HG03108 (cell line): Measurements from ENCODE around the gene MAP2.
"Not testable (repeated sequence)": the region's sequence is repeated elsewhere in the genome, so short reads cannot be mapped to it uniquely, and the experiment has no call there.

Experiments
- ATAC-seq: cut with Tn5 transposase; IDR thresholded peaks from one replicate; pipeline ENCODE4 v1.9.1; 2021; ENCODE audit warnings: moderate library complexity; ENCODE audit not compliant: unreplicated experiment

Gene MAP2

DNA sequence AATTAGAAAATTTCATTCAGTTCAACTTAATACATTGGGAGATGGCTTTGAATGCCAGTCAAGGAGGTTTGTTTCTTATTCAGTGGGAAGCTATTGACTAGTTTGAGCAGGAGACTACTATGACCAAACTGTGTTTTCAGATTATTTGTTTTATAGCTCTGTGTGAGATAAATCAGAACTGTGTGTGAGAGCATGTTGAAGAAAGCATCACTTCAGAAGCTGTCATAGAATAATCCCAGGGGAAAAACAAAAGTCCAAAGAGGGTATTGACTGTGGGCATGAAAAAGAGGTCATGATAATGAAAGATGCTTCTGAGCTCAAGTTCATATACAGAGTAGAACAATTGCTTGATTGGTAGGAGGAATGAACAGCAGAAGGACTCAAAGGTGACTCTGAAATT, 160.6 kb downstream of the MAP2 start:
- no peak for ATAC-seq

DNA sequence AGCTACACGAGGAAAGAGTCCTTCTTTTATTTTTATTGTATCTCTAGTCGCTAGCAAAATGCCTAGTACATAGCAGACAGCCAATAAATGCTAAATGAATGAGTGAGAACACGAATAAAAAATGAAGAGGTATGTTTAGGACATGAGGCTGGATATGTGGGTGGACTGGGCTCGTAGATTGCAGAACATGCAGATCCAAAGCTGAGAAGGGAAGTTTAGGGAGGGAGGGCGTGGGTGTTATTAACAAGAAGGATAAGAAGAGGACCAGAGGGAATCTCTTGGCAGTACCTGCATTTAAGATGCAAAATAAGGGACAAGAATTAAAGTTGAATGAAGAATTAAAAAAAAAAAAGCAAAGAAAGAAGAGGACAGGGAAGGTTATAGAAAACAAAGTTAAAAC, 161.1 kb downstream of the MAP2 start:
- no peak for ATAC-seq

DNA sequence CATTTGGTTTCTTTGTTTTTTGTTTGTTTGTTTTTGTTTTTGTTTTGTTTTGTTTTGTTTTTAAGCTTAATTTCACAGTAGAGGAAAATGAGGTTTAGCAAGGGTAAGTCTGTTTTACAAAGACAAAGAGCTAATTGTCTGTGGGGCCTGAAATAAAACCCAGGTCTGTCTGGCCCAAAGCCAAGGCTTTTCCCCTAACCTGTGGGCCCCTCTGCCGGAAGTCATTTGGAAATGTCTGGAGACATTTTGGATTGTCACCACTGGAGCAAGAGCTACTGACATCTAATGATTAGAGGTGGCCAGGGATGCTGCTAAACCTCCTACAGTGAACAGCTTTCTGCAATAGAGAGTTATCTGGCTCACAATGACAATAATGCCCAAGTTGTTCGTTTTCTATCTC, 167.2 kb downstream of the MAP2 start:
- ATAC-seq = no peak

DNA sequence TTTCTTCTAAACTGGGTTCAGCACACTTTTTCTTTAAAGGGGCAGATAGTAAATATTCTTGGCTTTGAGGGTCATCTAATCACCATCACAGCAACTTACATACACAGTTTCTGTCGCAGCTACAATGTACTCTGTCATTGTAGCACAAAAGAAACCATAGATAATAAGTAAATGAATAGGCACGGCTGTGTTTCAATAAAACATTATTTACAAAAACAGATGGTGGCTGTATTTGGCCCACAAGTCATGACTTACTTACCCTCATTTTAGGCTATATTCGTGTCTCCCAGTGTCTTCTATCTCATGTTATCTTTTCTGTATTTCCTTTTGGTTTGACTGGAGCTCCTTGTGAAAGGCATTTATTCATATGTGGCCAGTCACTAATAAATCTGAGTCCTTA, 168.3 kb downstream of the MAP2 start:
- ATAC-seq = no peak

DNA sequence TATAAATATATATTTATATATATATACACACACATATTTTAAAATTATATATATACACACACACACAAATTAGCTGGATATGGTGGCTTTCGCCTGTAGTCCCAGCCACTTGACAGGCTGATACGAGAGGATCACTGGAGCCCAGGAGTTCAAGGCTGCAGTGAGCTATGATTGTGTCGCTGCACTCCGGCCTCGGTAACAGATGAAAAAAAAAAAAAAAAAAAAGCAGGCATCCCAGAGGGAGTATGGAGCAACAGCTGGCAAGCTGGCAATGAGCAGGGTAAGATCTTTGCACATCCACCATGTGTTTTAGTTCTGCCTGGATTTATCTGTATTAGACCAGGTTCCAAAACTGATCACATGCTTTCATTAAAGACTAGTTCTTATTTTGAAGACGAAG, 170.1 kb downstream of the MAP2 start:
- ATAC-seq = no peak

DNA sequence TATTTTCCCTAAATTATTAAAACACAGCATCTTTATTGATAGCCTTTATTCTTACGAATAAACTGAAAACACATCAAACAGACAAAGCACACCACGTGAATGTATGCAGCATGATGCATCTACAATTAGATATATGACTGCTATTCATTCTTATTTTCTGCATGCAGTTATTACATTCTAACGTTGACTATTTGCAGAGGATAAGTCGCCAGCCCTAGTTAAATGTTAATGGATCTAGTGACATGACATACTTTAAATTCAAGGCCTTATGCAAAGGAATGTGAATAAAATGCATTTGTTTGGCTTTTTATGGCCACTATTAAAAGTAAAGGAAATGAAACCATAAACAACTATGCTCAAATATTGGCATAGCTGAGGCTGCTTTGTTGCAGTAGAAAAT, 172.4 kb downstream of the MAP2 start:
- no peak for ATAC-seq

DNA sequence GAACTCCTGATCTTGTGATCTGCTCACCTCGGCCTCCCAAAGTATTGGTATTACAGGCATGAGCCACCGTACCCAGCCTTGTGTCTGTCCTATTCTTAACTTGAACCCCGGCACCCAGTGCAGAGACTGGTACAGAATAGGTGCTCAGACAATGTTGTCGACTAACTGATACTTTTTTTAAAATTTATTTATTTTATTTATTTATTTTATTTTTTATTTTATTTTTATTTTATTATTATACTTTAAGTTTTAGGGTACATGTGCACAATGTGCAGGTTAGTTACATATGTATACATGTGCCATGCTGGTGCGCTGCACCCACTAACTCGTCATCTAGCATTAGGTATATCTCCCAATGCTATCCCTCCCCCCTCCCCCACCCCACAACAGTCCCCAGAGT, 174.4 kb downstream of the MAP2 start:
- not testable (repeated sequence) for ATAC-seq

DNA sequence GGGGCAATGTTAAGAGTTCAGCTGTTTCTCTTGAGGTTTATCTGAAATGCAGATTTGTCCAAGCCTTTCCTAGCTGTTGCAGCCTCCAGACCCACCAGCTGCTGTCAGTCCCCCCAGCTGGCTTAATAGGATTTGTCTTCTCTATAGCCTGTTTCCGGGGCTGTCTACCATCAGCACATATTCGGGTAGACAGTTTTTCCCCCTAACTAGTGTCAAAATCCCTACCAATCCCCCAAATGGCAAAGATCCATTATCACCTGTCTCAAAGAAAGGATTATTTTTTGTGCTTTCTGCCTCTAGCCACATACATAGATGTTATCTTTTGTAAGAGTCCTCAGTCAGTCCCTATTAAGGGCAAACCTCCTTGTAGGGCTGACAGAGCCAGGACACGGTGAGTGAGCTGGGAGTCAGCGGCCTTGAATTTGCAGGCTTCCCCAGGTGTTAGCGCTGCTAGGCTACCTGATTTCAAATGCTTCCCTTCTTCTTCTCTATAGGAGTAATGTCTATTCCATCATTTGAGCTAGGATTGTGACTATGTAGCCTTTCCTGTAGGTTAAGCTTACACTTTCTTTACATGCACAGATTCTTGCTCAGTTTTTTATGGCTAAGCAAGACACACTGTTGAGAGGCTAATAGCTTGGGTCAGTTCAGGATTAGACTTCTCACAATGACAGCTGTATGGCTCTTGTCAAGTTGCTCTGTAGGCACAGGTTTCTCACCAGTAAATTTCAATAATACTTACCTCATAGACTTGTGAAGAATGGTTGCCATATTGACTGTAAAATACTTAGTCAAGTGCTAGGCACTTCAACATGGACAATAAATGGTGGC, 176.7 kb downstream of the MAP2 start:
- ATAC-seq = no peak

DNA sequence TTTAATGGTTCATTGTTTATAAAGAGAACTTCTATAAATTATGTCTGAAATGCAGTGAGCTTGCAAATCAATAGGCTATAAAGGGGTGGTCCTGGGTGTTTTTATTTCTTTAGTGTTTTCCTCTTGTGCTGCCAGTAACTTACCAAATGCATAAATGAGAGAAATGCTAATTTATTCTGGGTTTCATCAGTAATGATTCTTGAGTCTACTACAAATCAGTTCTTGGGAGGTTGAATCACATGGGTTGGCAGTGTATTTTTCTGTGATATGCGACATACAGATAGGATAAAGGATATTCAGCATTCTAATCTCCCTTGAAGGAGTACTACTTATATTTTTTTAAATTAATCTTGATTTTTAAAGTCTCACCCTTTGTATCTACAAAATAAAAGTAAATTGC, 177.7 kb downstream of the MAP2 start:
- ATAC-seq = no peak

DNA sequence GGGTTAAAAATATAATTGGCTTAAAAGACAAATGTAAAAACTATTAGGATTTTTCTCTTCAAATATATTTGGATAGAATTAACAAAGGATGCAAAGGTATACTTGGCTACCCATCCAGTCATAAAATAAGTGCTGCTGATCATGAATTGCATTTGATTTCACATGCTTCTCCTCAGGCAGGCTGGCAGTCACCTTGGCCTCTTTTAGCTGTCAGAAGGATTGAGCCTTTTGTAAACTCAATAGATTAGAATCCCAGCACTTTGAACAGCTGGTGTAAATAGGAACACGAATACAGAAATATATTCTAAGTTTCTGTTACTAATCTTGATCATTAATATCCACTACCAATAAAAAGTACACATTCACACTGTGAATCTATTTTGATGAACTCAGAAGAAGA, 178.4 kb downstream of the MAP2 start:
- no peak for ATAC-seq

DNA sequence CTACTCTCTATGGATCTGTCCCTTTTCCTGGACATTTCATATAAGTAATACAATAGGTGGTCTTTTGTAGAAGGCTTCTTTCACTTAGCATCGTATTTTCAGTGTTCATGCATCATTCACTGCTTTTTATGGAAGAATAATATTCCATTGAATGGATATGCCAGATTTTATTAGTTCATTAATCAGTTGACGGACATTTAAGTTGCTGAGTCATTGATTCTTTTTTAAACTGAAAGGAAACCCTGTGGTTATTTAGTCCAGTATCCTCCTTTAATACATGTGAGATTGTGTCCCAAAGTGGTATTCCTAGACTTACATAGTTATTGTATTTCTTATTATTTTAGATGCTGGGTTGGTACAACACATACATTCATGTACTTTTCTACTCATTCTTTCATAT, 185.7 kb downstream of the MAP2 start:
- no peak for ATAC-seq

DNA sequence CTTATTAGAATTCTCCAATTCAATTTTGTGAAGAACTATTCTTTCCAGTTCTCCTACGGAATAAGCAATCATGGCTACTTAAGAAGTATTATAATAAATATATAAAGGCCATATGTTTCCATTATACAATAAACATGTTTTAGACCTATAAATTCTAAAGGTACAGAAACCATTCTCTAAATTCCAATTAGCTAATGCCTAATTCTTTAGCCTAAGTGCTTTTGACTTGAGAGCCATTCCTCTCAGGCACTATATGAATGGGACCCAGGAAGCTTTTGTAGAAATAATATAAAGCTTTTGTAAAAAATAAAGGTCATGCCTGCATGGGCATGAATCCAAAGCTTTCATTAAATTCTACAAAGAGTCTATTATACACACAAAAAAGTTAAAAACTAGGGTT, 186.8 kb downstream of the MAP2 start:
- ATAC-seq = no peak

DNA sequence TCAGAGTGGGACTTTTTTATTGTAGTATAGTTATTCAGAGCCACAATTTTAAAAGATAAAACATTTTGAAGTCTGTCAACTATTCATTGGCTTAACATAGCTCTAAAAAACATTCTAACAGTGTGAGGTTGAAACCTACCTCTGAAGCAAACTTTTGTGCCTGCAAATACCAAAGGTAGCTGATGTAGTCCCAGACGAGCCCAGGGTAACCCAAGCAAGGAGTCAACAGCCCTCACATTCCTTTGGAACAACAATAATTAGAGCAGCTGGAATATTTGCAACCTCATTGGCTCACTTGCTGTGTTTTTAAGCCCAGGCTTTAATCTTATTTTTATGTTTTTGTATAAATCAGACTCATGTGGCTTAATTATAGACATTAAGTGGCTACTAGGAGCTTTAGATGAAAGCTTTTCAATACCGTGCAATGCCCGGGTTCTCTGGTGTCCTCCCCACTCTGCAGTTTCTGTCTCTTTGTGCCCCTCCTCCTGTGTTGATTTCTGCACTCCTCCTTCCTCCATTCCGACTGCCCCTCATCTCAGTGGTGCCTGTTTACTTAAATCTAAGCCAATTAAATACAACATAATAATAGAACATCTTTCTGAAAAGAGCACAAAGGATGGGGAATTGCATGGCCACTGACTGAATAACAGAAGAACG, 189.9 kb downstream of the MAP2 start:
- ATAC-seq = no peak

DNA sequence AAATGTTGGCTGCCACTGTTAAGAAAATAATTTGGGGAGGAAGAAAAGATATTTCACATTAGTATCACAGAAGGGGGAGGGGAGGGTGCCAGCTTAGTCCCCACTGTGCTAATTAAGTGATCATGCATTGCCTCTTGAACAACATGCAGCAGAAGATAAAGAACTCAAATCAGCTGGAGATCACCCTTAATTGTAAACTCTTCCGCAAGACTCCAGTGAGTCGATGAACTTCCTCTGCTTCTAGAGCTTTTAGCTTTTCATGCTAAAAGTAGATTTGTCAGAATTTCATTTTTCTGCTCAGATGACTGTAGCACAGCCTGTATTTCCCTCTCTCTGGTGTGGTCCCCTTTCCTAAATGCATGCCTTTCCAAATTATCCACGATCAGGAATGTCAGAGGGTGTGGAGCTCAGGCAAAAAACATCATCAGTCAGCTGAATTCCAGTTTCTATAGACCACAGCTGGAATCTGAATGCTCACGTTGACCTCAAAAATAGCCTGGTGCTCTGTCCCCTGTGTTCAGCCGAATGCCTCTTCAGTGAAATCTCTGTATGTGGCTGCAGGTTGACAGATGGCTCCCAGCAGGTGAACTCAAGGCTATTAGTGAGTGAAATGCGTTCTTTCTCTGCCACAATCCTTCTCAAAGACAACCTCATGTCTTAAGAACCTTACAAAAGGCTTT, 191.0 kb downstream of the MAP2 start:
- no peak for ATAC-seq

DNA sequence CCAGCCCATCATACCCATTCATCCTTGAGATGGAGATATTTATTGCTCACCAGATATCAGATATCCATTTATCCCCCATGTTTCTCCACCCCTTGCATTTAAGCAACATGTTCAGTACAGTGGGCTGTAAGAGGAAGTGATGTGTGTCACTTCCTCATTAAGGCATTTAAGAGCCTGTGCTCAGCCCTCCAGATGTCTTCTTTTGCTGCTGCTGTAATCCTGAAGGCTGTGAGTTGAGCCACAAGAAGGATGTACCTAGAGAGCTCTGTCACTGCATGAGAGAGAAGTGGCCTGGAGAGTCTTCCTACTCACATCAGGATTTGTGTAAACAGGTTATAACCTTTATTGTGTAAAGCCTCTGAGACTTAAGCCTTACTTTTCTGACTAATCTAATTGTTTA, 195.9 kb downstream of the MAP2 start:
- ATAC-seq = no peak

DNA sequence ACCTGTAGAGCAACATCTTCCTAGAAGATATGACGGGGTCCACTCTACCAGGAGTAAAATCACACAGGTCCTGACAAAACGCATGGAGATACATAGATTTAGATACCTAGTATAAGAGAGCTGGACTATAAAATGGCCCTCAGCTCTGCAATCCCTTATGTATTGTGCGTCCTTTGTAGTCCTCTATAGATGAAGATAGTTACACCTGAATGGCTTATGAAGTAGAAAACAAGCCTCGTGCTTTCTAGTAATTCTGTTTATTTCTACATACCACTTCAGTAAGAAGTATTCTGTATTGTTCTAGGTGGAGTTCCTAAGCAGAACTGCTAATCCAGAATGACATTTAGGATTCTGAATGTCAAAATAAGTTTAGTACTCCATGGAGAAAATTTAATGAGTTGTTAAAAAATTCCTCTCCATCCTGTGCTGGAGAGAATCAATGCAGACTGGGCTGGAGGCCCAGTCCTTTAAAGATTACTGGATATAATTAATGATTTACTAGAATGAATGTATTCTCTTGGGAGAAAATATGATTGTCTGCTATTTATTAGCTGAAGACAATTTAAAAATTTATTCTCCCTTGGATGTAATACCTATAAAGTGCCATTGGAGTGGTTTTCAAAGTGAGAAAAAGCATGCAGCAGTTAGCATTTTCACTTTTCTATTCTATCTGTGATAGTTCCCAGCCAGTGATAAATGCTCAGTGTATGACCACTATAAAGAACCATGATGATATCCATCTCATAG, 200.5 kb downstream of the MAP2 start:
- ATAC-seq = no peak

DNA sequence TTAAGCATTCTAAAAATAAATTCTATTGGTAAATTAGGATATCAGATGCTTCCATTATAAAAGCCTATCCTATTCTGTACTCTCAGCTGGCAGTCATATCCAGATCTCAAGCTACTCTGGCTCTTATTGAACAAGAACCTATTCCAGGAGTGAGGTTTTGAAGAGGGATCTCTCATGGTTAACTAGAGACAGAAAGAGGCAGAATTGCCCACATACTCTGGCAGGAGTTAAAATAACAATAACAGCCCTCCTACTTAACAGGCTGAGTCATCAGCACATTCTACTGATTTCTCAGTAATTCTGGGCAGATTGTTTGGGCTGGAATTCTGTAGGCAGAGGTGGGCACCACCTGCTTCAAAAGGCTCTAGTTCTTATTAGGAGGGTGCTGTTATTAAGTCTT, 205.8 kb downstream of the MAP2 start:
- no peak for ATAC-seq

DNA sequence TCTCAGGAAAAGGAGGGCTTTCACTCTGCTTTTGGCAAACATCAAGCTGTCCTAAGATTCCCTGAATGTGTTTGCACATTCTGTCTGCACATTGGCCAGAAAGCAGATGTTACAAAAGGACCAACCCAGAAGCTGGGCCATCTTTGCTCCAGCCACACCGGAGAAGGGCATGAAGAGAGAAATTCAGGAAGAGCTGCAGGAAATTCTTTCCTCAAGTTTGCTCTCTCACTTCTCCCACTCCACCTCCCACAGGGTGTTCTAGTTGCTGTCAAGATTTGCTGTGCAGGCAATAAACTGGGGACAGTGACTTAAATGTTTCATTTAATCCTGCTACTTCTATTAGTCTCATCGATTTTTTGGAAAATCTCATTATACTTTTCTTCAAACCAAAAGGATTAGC, 210.1 kb downstream of the MAP2 start:
- no peak for ATAC-seq

DNA sequence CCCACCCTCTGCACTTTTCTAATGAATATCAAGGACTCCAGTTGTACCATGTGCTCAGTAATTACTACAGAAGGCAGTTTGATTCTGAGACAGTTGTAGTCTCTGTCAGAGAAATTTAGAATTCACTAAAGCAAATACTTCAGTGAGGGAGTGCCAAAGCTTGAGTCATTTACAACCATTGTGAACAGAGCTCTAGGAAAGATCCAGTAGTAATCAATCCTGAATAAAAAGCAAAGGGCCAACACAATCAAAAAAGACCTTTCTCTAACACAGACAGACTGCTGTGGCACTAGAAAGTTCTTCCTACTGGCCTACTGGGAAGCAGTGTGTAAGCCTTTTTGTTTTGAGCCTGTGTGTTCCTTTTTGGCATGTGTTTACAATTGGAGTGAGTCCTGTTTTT, 212.2 kb downstream of the MAP2 start:
- no peak for ATAC-seq

DNA sequence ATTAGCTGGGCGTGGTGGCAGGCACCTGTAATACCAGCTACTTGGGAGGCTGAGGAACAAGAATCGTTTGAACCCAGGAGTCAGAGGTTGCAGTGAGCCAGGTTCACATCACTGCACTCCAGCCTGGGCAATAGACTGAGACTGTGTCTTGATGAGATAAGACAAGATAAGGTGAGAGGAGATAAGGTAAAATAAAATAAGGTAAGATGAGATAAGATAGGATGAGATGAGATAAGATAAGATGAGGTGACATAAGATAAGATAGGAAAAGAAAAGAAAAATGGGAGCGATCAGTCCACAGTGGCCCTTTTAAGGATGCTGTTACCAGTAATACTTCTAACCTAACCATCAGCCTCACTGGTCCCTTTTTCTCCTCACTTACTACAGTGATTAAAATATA, 213.4 kb downstream of the MAP2 start:
- ATAC-seq = no peak

DNA sequence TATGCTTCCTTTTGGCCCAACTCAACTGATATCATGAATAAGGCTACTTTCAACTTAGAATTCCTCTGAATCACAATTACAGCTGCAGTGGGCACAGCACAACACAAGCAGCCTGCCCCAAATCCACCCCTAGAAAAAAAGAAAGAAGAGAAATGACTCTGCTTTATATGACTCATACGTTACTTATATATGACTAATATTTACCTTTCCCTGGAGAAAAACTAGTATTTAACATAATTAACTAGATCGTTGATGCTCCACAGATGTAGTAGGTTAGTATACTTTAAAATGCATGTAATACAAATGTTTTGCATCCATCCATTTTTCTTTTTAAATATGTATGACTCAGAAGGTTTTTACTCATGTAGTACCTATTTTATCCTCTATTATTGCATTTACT, 214.5 kb downstream of the MAP2 start:
- ATAC-seq = no peak
